K562 (cell line): Measurements from ENCODE around the gene AKT1S1. TPM values are rescaled to one million over a fixed set of nuclear protein-coding genes. Genes with fewer than 3 reads are reported as not detected.

ENCODE experiments used
- ETV5 ChIP-seq: sonication (generic); formaldehyde crosslinking; IDR thresholded peaks from 2 replicates; pipeline ENCODE4 v1.4.0; 2020; ENCODE audit warnings: low read depth, mild to moderate bottlenecking, missing genetic modification reagents
- HDGF ChIP-seq: fragments of 450-650 bp; IDR thresholded peaks from 2 replicates; pipeline ENCODE4 v1.6.1; 2016
- MBD1 ChIP-seq: fragments of 250-450 bp; sonication (Bioruptor Pico); IDR thresholded peaks from 2 replicates; pipeline ENCODE4 v1.8.0; 2022; ENCODE audit warnings: inconsistent platforms
- MYC ChIP-seq, 2 experiments: fragments of 250-450 bp in 1 of 2; sonication (Bioruptor Pico) in 1 of 2; IDR thresholded peaks; 2 replicates each; pipeline versions ENCODE4 v1.5.1 to v1.6.1; 2012 to 2021; ENCODE audit warnings: low read depth in 2 of 2, borderline replicate concordance in 1 of 2, improper control_type of control experiment in 1 of 2, low read length in 1 of 2, mild to moderate bottlenecking in 1 of 2, moderate library complexity in 1 of 2
- POLR2B ChIP-seq: fragments of 450-650 bp; IDR thresholded peaks from 2 replicates; pipeline ENCODE4 v1.6.1; 2018; ENCODE audit warnings: low read depth; ENCODE audit not compliant: partially characterized antibody
- REST ChIP-seq, 2 experiments: fragments of 450-650 bp; formaldehyde crosslinking in 1 of 2; IDR thresholded peaks; 2 replicates each; pipeline versions ENCODE4 v1.4.0 to v1.6.1; 2014 to 2020; ENCODE audit warnings: mild to moderate bottlenecking in 2 of 2, borderline replicate concordance in 1 of 2, low read depth in 1 of 2
- SIN3A ChIP-seq, 2 experiments: fragments of 150-350 bp in 1 of 2; IDR thresholded peaks; 2 replicates each; pipeline ENCODE4 v1.6.1; 2011 to 2016; ENCODE audit warnings: borderline replicate concordance in 2 of 2, low read depth in 2 of 2, low read length in 2 of 2, mild to moderate bottlenecking in 2 of 2, moderate library complexity in 2 of 2; ENCODE audit not compliant: control insufficient read depth in 1 of 2
- SMAD3 ChIP-seq: fragments of 450-650 bp; formaldehyde crosslinking; conservative IDR thresholded peaks from 2 replicates; pipeline ENCODE4 v1.4.0; 2020; ENCODE audit warnings: mild to moderate bottlenecking
- SRSF7 ChIP-seq: fragments of 200-400 bp; formaldehyde crosslinking; optimal IDR thresholded peaks from 2 replicates; pipeline ENCODE3; 2017; ENCODE audit warnings: mild to moderate bottlenecking, low read depth, low read length
- THRA ChIP-seq: fragments of 450-650 bp; IDR thresholded peaks from 2 replicates; pipeline ENCODE4 v1.6.1; 2017; ENCODE audit warnings: mild to moderate bottlenecking, moderate library complexity
- TOE1 ChIP-seq, 2 experiments: fragments of 450-650 bp in 1 of 2; sonication (generic) in 1 of 2; formaldehyde crosslinking in 1 of 2; IDR thresholded peaks; 2 replicates each; pipeline versions ENCODE4 v1.7.1 to v1.8.0; 2016 to 2022; ENCODE audit warnings: borderline replicate concordance in 2 of 2, mild to moderate bottlenecking in 2 of 2, antibody characterized with exemption in 1 of 2, inconsistent platforms in 1 of 2, low read depth in 1 of 2, missing genetic modification reagents in 1 of 2, moderate library complexity in 1 of 2
- ZNF436 ChIP-seq: fragments of 250-450, 450-650 bp; sonication (Bioruptor Pico); formaldehyde crosslinking; IDR thresholded peaks from 2 replicates; pipeline ENCODE4 v1.7.0; 2020; ENCODE audit warnings: mild to moderate bottlenecking
- ZNF444 ChIP-seq: fragments of 250-450 bp; sonication (Bioruptor Pico); IDR thresholded peaks from 2 replicates; pipeline ENCODE4 v1.4.0; 2020; ENCODE audit warnings: mild to moderate bottlenecking, moderate library complexity
- ZNF785 ChIP-seq: fragments of 250-450 bp; sonication (Bioruptor Pico); IDR thresholded peaks from 2 replicates; pipeline ENCODE4 v1.4.0; 2020; ENCODE audit warnings: mild to moderate bottlenecking
- polyA plus RNA-seq, 8 experiments: library from polyadenylated mRNA; depleted of rRNA in 4 of 8; stranded (reverse) in 5 of 8; unstranded in 3 of 8; fragments of >200 nt; fragmentation: Nextera tagmentation in 2 of 8; fragmentation: Illumina TruSeq in 1 of 8; extraction: Ambion mirVana in 2 of 8; extraction: Trizol in 1 of 8; gene quantifications; 2 replicates each; pipeline versions ENCODE4 v1.2.1 to v1.2.3, GENCODE V29; 2011 to 2014; ENCODE audit warnings: inconsistent platforms in 1 of 8, missing spikeins in 1 of 8
- total RNA-seq, 7 experiments: library from RNA; depleted of rRNA in 6 of 7; stranded (reverse); fragments of >200 nt in 6 of 7; fragmentation: Illumina TruSeq in 2 of 7; extraction: Trizol in 2 of 7; gene quantifications; 2 replicates each; pipeline versions ENCODE4 v1.2.1 to v1.2.3, GENCODE V29; 2011 to 2021; ENCODE audit warnings: low replicate concordance in 1 of 7

AKT1S1 gene
- total and polyA plus RNA-seq, 9 of the 15 experiments (the other 6 are each of a cell fraction or from before 2014, with no cell fraction given), result 1.2 to 50.3 (median 17.1) TPM

GRCh38 chr19:49850221-49850486 is 27.0 kb downstream of the AKT1S1 start (continued):
- TF ChIP-seq REST (IDR thresholded peaks at IDR 0.05; ENCODE audit: borderline replicate concordance) (no peak), REST (CRISPR knock-in tag; IDR thresholded peaks at IDR 0.05; ENCODE audit: low read depth) (no peak), TOE1 (IDR thresholded peaks at IDR 0.05; ENCODE audit: borderline replicate concordance) (no peak), TOE1 (CRISPR knock-in tag; IDR thresholded peaks at IDR 0.05; ENCODE audit: borderline replicate concordance, low read depth) (no peak; the same call in 1 of the 2 replicates), HDGF (peak; percentile 79; the same call in 1 of the 2 replicates), ETV5 (CRISPR knock-in tag) (peak; percentile 21; the same call in 1 of the 2 replicates), MBD1 (0 out of 2 replicates have a peak, but pooled peaks have one; percentile 13), ZNF785 (CRISPR knock-in tag) (no peak), THRA (no peak), POLR2B (no peak), ZNF444 (CRISPR knock-in tag) (no peak), SRSF7 (no peak), ZNF436 (CRISPR knock-in tag) (no peak), MYC (IDR thresholded peaks at IDR 0.05; ENCODE audit: low read depth, low read length) (no peak), MYC (CRISPR knock-in tag; IDR thresholded peaks at IDR 0.05; ENCODE audit: borderline replicate concordance, low read depth) (no peak), SIN3A (IDR thresholded peaks at IDR 0.05; ENCODE audit: borderline replicate concordance in 2 of 2, control insufficient read depth in 1 of 2, low read depth in 2 of 2, low read length in 2 of 2) (0 out of 4 replicates have a peak, but pooled peaks of 1 of the 2 experiments have one; percentile 28), SMAD3 (no peak)
